Heart left ventricle (tissue), 13 donors: ENCODE results near the gene PLP2.

Source experiments
- POLR2A ChIP-seq, 2 donors: fragments of 450-650 bp; IDR thresholded peaks; one replicate each; pipeline ENCODE4 v1.6.1; 2017; ENCODE audit warnings: antibody characterized with exemption in 2 of 2, mild to moderate bottlenecking in 2 of 2, moderate library complexity in 2 of 2
- TF ChIP-seq, protein P1 (sequence below), 12 donors: fragments of 200-600 bp; sonication (generic) in 4 of 12; IDR thresholded peaks; one replicate each; pipeline versions ENCODE4 v1.5.0 to v1.8.0; 2018 to 2022; ENCODE audit warnings: antibody characterized with exemption in 12 of 12, mild to moderate bottlenecking in 5 of 12
- donor health status: ischemic (EF 13 %, LVEDD 7.1; RV severe dilation, severe dysfunction).
- donor health status: DM: no; HTN: yes; CAD: no.
- donor health status: DM: no; HTN: no; CAD: no.
- donor health status: ischemic (EF 25% LVEDD 6.9; RV normal size, moderate dysfunction).
- donor health status: ischemic (EF 25% LVEDD 5.7; RV mildly dilated, moderate dysfunction).
- donor health status: ischemic (EF 35%, LVEDD 5.7; RV mildly dilated, moderate dysfunction).
- donor health status: nonischemic (EF 11% LVEDD 7.7; RV severe dilation, severe dysfunction).
- donor health status: DM: yes; HTN: yes; CAD: no.
- donor health status: PGD.
- donor health status: ischemic (EF 29% LVEDD 5.4; RV normal size, mild dysfunction).
- donor health status: nonischemic (EF 23%, LVEDD 6.1; RV moderate dilation, normal function).

DNA sequence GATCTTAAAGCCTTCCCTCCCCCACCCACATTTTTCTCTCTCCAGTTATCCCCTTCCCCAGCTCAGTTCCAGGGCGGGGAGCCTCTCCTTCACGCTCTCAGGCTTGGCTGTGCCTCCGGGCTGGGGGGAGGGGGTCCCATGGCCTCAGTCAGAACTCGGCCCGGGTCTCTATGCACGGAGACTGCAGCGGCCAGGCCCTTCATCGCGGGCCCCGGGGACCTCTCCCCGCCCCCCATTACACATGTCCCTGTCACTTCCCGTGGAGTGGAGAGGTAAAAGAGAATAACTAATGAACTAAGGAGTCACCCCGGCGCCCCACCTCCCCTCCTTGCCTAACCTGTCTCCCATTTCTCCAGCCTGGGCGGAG lies 15.3 kb downstream of the PLP2 start:
- TF ChIP-seq, protein P1, sequence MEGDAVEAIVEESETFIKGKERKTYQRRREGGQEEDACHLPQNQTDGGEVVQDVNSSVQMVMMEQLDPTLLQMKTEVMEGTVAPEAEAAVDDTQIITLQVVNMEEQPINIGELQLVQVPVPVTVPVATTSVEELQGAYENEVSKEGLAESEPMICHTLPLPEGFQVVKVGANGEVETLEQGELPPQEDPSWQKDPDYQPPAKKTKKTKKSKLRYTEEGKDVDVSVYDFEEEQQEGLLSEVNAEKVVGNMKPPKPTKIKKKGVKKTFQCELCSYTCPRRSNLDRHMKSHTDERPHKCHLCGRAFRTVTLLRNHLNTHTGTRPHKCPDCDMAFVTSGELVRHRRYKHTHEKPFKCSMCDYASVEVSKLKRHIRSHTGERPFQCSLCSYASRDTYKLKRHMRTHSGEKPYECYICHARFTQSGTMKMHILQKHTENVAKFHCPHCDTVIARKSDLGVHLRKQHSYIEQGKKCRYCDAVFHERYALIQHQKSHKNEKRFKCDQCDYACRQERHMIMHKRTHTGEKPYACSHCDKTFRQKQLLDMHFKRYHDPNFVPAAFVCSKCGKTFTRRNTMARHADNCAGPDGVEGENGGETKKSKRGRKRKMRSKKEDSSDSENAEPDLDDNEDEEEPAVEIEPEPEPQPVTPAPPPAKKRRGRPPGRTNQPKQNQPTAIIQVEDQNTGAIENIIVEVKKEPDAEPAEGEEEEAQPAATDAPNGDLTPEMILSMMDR (IDR thresholded peaks at IDR 0.05): no peak
- no peak for TF ChIP-seq POLR2A (IDR thresholded peaks at IDR 0.05)
